ENCODE results near the gene MGRN1.

DNA sequence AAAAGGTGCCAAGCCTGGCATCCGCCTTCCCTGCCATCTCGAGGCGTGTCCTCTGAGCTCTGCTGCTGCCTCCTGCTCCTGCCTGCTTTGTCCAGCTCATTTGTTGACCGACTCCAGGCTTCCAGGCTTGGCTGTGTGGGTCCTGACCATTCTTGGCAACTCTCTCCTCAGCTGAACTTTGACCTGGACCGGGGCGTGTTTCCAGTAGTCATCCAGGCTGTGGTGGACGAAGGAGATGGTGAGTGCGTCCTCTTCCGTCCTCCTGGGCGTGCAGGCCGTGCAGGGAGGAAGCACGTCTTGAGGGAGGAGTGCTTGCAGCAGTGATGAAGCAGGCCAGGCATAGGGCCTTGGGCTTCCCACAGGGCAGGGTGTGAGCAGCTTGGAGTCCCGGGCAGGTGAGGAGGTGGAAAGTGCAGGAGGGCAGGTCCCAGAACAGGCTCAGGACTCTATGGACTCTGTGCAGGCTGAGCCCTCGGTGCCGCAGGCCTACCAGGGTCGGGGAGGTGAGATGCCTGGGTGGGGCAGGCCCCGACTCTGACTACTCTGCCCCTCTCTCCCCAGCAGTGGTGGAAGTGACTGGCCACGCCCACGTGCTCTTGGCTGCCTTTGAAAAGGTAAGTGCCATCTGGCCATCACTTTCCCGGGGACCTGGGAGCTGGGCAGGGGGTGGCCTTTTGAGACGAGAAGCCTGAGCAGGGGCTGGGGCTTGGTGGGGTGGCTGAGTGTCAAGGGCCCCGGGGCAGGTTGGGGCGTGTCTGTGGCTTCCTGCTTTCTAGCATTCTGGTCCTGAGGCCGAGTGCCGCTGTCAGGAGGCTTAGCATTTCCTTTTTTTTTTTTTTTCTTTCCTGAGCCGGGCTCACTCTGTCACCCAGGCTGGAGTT, 40.2 kb downstream of the MGRN1 start:
- TF ChIP-seq EZH2 (IDR thresholded peaks at IDR 0.05) (no peak), POLR2AphosphoS5 (IDR thresholded peaks at IDR 0.05; ENCODE audit: borderline replicate concordance, low read depth, low read length) (no peak)
